HFF-Myc (cell line): ENCODE measurements around the gene OCLN.
"Not testable (repeated sequence)": the region's sequence is repeated elsewhere in the genome, so short reads cannot be mapped to it uniquely, and the experiment has no call there.

ENCODE experiments used
- DNase-seq: peaks from one replicate; pipeline ENCODE4 v3.0.0-alpha.2; 2011; ENCODE audit warnings: low read depth; ENCODE audit errors: extremely low read depth
- H3K4me3 ChIP-seq: replicated peaks from 2 replicates; pipeline ENCODE4 v1.5.1; 2011; ENCODE audit warnings: low read depth, mild to moderate bottlenecking, control low read depth, low read length

OCLN gene

DNA sequence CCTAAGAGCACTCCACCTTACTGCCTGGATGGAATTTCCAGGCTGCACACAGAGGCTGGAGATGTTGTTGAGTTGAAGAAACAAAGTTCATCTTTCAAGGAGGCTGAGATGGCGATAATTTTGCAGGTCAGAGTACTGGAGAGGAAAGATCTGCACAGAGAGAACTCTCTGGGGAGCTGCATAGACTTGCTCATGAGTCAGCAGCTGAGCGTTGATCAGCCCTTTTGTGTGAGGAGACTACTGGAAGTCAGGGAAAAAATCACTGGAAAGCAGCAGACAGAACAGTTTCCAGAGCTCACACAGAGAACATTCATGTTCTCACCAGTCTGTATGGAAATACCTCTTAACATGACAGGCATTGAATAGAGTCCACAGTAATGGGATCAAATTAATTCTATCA, 90.8 kb downstream of the OCLN start:
- H3K4me3 ChIP-seq, DNase-seq: not testable (repeated sequence)

GRCh38 chr5:69596114-69596840, 103.7 kb downstream of the OCLN start:
- not testable (repeated sequence) for DNase-seq, H3K4me3 ChIP-seq

- H3K4me3 ChIP-seq, DNase-seq: not testable (repeated sequence)
Measured at GRCh38 chr5:69601947-69602346, 109.4 kb downstream of the OCLN start.

GRCh38 chr5:69606839-69607238, 114.2 kb downstream of the OCLN start:
- H3K4me3 ChIP-seq, DNase-seq: not testable (repeated sequence)
